ENCODE data around the gene SLC16A12. TPM values are rescaled to one million over a fixed set of nuclear protein-coding genes. Genes with fewer than 3 reads are reported as not detected.
A peak's percentile ranks its signal among the peaks of the same experiment; 100 is the strongest.

SLC16A12 gene
- total RNA-seq, 4 donors from 2014 or later: 0.72 to 5.8 (median 3.0) TPM

GRCh38 chr10:89567576-89568245 lies 32.3 kb upstream of the SLC16A12 start:
- DNase-seq (ENCODE audit: low spot score) (no peak), ATAC-seq (ENCODE audit: low FRiP score) (no peak)
- TF ChIP-seq CTCF (IDR thresholded peaks at IDR 0.05): no peak

GRCh38 chr10:89566992-89567391 lies 31.6 kb upstream of the SLC16A12 start:
- DNase-seq (ENCODE audit: low spot score): no peak
- no peak for TF ChIP-seq CTCF (IDR thresholded peaks at IDR 0.05)
- no peak for ATAC-seq (ENCODE audit: low FRiP score)

GRCh38 chr10:89566095-89566950 lies 30.9 kb upstream of the SLC16A12 start:
- no peak for TF ChIP-seq CTCF (IDR thresholded peaks at IDR 0.05)
- DNase-seq (ENCODE audit: low spot score) (no peak), ATAC-seq (ENCODE audit: low FRiP score) (no peak)

GRCh38 chr10:89565180-89565579 lies 29.8 kb upstream of the SLC16A12 start:
- no peak for TF ChIP-seq CTCF (IDR thresholded peaks at IDR 0.05)
- ATAC-seq (ENCODE audit: low FRiP score) (no peak), DNase-seq (ENCODE audit: low spot score) (no peak)

- peak; percentile 76 for ATAC-seq (ENCODE audit: low FRiP score)
- DNase-seq (ENCODE audit: low spot score): no peak
- TF ChIP-seq CTCF (IDR thresholded peaks at IDR 0.05): no peak
These were observed 28.6 kb upstream of the SLC16A12 start for GRCh38 chr10:89563861-89564478.

- no peak for TF ChIP-seq CTCF (IDR thresholded peaks at IDR 0.05)
- DNase-seq (ENCODE audit: low spot score) (no peak), ATAC-seq (ENCODE audit: low FRiP score) (no peak)
These were observed 27.9 kb upstream of the SLC16A12 start for GRCh38 chr10:89563311-89563710.
